HEK293 (cell line): ENCODE results near the gene AK8.

ENCODE experiments used
- CTCF ChIA-PET: fragments of 350-600 bp; formaldehyde crosslinking; extraction: SDS; loops from one replicate; lab custom pipeline; 2021; ENCODE audit warnings: antibody characterized with exemption; lab: Yijun Ruan, JAX
- POLR2A ChIA-PET: fragments of 300-600 bp; formaldehyde crosslinking; extraction: SDS; loops from one replicate; lab custom pipeline; 2020; ENCODE audit warnings: antibody characterized with exemption, inconsistent platforms; lab: Yijun Ruan, JAX
- H3K27ac ChIP-seq: fragments of 200-500 bp; sonication (Bioruptor generic); 2 replicates; pipeline ENCODE4 v1.5.1; 2014; ENCODE audit warnings: low read depth, low read length, control low read depth, inconsistent platforms; ENCODE audit errors: extremely low read depth
- H3K36me3 ChIP-seq, 2 experiments: fragments of 200-500 bp in 1 of 2; sonication (Bioruptor generic) in 1 of 2; 1 replicate in 1 of 2; 2 replicates in 1 of 2; pipeline ENCODE4 v1.5.1; 2014 to 2017; ENCODE audit warnings: inconsistent platforms in 2 of 2, low read length in 2 of 2; ENCODE audit not compliant: control insufficient read depth in 2 of 2, insufficient read depth in 1 of 2
- H3K4me1 ChIP-seq: fragments of 200-500 bp; sonication (Bioruptor generic); 2 replicates; pipeline ENCODE4 v1.5.1; 2014; ENCODE audit warnings: mild to moderate bottlenecking, low read length, inconsistent platforms; ENCODE audit not compliant: control insufficient read depth, insufficient read depth
- H3K4me3 ChIP-seq: 2 replicates; pipeline ENCODE4 v1.5.1; 2011; ENCODE audit warnings: low read depth, mild to moderate bottlenecking, control low read depth, low read length, moderate library complexity
- H3K9me3 ChIP-seq: fragments of 200-500 bp; sonication (Bioruptor generic); 2 replicates; pipeline ENCODE4 v1.5.1; 2014; ENCODE audit warnings: low read depth, low read length, inconsistent platforms; ENCODE audit not compliant: control insufficient read depth, insufficient read depth
- BCL11A ChIP-seq: fragments of 450-650 bp; formaldehyde crosslinking; IDR thresholded peaks from 2 replicates; pipeline ENCODE4 v1.5.1; 2016; ENCODE audit warnings: low read depth, missing biosample characterization, missing genetic modification characterization
- GLI2 ChIP-seq: fragments of 450-650 bp; formaldehyde crosslinking; IDR thresholded peaks from 2 replicates; pipeline ENCODE4; 2017; ENCODE audit warnings: missing biosample characterization, missing genetic modification characterization, low read depth, borderline replicate concordance
- GLIS1 ChIP-seq: fragments of 450-650 bp; formaldehyde crosslinking; IDR thresholded peaks from 2 replicates; pipeline ENCODE4 v1.5.1; 2016; ENCODE audit warnings: missing biosample characterization, missing genetic modification characterization
- GLIS2 ChIP-seq: fragments of 450-650 bp; formaldehyde crosslinking; IDR thresholded peaks from 2 replicates; pipeline ENCODE4 v1.5.1; 2016; ENCODE audit warnings: missing biosample characterization, missing genetic modification characterization
- IKZF3 ChIP-seq: fragments of 450-650 bp; IDR thresholded peaks from 2 replicates; pipeline ENCODE4 v1.5.0; 2018; ENCODE audit warnings: missing biosample characterization, mild to moderate bottlenecking, missing genetic modification characterization, moderate library complexity
- KLF16 ChIP-seq: fragments of 450-650 bp; formaldehyde crosslinking; IDR thresholded peaks from 2 replicates; pipeline ENCODE4 v1.5.1; 2017; ENCODE audit warnings: missing biosample characterization, missing genetic modification characterization
- SCRT2 ChIP-seq: fragments of 450-650 bp; formaldehyde crosslinking; IDR thresholded peaks from 2 replicates; pipeline ENCODE4 v1.5.1; 2016; ENCODE audit warnings: missing biosample characterization, missing genetic modification characterization
- SP3 ChIP-seq: fragments of 450-650 bp; formaldehyde crosslinking; IDR thresholded peaks from 2 replicates; pipeline ENCODE4 v1.5.1; 2016; ENCODE audit warnings: missing biosample characterization, missing genetic modification characterization
- SP7 ChIP-seq: fragments of 450-650 bp; formaldehyde crosslinking; IDR thresholded peaks from 2 replicates; pipeline ENCODE4 v1.5.1; 2016; ENCODE audit warnings: missing biosample characterization, missing genetic modification characterization
- YY2 ChIP-seq: fragments of 450-650 bp; formaldehyde crosslinking; IDR thresholded peaks from 2 replicates; pipeline ENCODE4 v1.5.1; 2016; ENCODE audit warnings: missing biosample characterization, missing genetic modification characterization
- ZBTB17 ChIP-seq: fragments of 450-650 bp; formaldehyde crosslinking; IDR thresholded peaks from 2 replicates; pipeline ENCODE4 v1.5.1; 2016; ENCODE audit warnings: missing biosample characterization, missing genetic modification characterization
- ZBTB8A ChIP-seq: fragments of 450-650 bp; formaldehyde crosslinking; IDR thresholded peaks from 2 replicates; pipeline ENCODE4 v1.5.1; 2016; ENCODE audit warnings: missing biosample characterization, missing genetic modification characterization
- ZEB2 ChIP-seq: fragments of 450-650 bp; formaldehyde crosslinking; IDR thresholded peaks from 2 replicates; pipeline ENCODE4 v1.5.1; 2016; ENCODE audit warnings: missing biosample characterization, missing genetic modification characterization
- ZFP3 ChIP-seq: fragments of 450-650 bp; formaldehyde crosslinking; IDR thresholded peaks from 2 replicates; pipeline ENCODE4 v1.5.1; 2016; ENCODE audit warnings: low read depth, missing biosample characterization, missing genetic modification characterization
- ZNF121 ChIP-seq: fragments of 450-650 bp; formaldehyde crosslinking; IDR thresholded peaks from 2 replicates; pipeline ENCODE4 v1.5.1; 2016; ENCODE audit warnings: missing biosample characterization, missing genetic modification characterization
- ZNF214 ChIP-seq: fragments of 450-650 bp; formaldehyde crosslinking; IDR thresholded peaks from 2 replicates; pipeline ENCODE4 v1.5.1; 2017; ENCODE audit warnings: missing biosample characterization, mild to moderate bottlenecking, missing genetic modification characterization, borderline replicate concordance
- ZNF266 ChIP-seq: fragments of 450-650 bp; formaldehyde crosslinking; IDR thresholded peaks from 2 replicates; pipeline ENCODE4 v1.5.1; 2016; ENCODE audit warnings: missing biosample characterization, missing genetic modification characterization, low read depth
- ZNF302 ChIP-seq: fragments of 450-650 bp; formaldehyde crosslinking; IDR thresholded peaks from 2 replicates; pipeline ENCODE4 v1.5.1; 2016; ENCODE audit warnings: missing biosample characterization, missing genetic modification characterization, low read depth
- ZNF335 ChIP-seq: fragments of 450-650 bp; formaldehyde crosslinking; conservative IDR thresholded peaks from 2 replicates; pipeline ENCODE4 v1.5.1; 2016; ENCODE audit warnings: missing biosample characterization, missing genetic modification characterization
- ZNF416 ChIP-seq: fragments of 450-650 bp; formaldehyde crosslinking; IDR thresholded peaks from 2 replicates; pipeline ENCODE4 v1.5.1; 2016; ENCODE audit warnings: missing biosample characterization, missing genetic modification characterization
- ZNF544 ChIP-seq: fragments of 450-650 bp; formaldehyde crosslinking; IDR thresholded peaks from 2 replicates; pipeline ENCODE4 v1.5.0; 2017; ENCODE audit warnings: missing biosample characterization, missing genetic modification characterization
- ZNF624 ChIP-seq: fragments of 450-650 bp; formaldehyde crosslinking; IDR thresholded peaks from 2 replicates; pipeline ENCODE4 v1.5.1; 2017; ENCODE audit warnings: missing biosample characterization, missing genetic modification characterization
- ZNF654 ChIP-seq: fragments of 450-650 bp; formaldehyde crosslinking; IDR thresholded peaks from 2 replicates; pipeline ENCODE4 v1.5.1; 2016; ENCODE audit warnings: low read depth, missing biosample characterization, missing genetic modification characterization
- ZNF660 ChIP-seq: fragments of 450-650 bp; IDR thresholded peaks from 2 replicates; pipeline ENCODE4 v1.5.1; 2018; ENCODE audit warnings: missing biosample characterization, mild to moderate bottlenecking, missing genetic modification characterization
- ZNF664 ChIP-seq: fragments of 450-650 bp; formaldehyde crosslinking; IDR thresholded peaks from 2 replicates; pipeline ENCODE4 v1.5.1; 2016; ENCODE audit warnings: missing biosample characterization, missing genetic modification characterization
- ZNF747 ChIP-seq: fragments of 450-650 bp; formaldehyde crosslinking; IDR thresholded peaks from 2 replicates; pipeline ENCODE4 v1.5.1; 2016; ENCODE audit warnings: missing biosample characterization, missing genetic modification characterization
- TF ChIP-seq, protein P1 (sequence below): fragments of 450-650 bp; formaldehyde crosslinking; IDR thresholded peaks from 2 replicates; pipeline ENCODE4 v1.5.1; 2017; ENCODE audit warnings: missing biosample characterization, missing genetic modification characterization
- TF ChIP-seq, protein P2 (sequence below): fragments of 450-650 bp; formaldehyde crosslinking; IDR thresholded peaks from 2 replicates; pipeline ENCODE4 v1.5.1; 2016; ENCODE audit warnings: missing biosample characterization, missing genetic modification characterization
- TF ChIP-seq, protein P3 (sequence below): fragments of 450-650 bp; formaldehyde crosslinking; IDR thresholded peaks from 2 replicates; pipeline ENCODE4 v1.5.0; 2017; ENCODE audit warnings: missing biosample characterization, missing genetic modification characterization, borderline replicate concordance
- TF ChIP-seq, protein P4 (sequence below): fragments of 450-650 bp; formaldehyde crosslinking; IDR thresholded peaks from 2 replicates; pipeline ENCODE4 v1.5.1; 2016; ENCODE audit warnings: missing biosample characterization, missing genetic modification characterization

Gene AK8

DNA sequence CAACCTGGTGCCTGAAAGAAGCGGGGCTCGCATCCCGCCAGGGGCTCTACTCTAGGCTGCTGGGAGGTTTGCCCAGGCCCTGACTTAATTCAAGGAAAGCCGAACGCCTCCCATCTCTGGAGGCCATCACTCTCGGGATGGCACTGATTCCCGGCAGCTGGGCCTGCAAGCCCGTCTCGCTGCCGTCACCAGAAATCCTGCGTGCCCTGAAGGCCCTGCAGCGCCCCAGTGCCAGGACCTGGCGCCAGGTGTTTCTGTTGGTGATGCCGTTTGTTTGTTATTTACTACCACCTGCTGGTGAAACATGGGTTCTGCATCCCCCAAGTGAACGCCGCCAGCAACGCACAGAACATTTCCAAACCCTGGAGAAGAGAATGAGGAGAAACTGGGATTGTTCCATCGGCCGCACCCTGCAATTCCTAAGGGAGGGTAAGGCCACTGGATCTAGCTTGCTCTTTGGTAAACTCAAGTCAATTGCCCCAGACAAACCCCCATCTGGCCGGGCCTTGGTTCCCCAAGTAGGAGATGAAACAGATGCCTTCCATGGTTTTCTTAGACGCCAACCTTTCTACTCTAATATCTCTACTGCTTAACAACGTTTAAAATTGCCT, 77.9 kb downstream of the AK8 start:
- TF ChIP-seq ZNF416 (tag by site-specific recombination) = no peak
- TF ChIP-seq ZBTB17 = peak; percentile 47
- no peak for TF ChIP-seq GLIS1 (tag by site-specific recombination)
- no peak for TF ChIP-seq ZFP3
- TF ChIP-seq ZNF664 = no peak
- no peak for TF ChIP-seq ZNF121 (tag by site-specific recombination)
- TF ChIP-seq GLI2 = no peak
- no peak for TF ChIP-seq ZNF747 (tag by site-specific recombination)
- peak; percentile 57 for TF ChIP-seq ZNF335
- TF ChIP-seq, protein P1, sequence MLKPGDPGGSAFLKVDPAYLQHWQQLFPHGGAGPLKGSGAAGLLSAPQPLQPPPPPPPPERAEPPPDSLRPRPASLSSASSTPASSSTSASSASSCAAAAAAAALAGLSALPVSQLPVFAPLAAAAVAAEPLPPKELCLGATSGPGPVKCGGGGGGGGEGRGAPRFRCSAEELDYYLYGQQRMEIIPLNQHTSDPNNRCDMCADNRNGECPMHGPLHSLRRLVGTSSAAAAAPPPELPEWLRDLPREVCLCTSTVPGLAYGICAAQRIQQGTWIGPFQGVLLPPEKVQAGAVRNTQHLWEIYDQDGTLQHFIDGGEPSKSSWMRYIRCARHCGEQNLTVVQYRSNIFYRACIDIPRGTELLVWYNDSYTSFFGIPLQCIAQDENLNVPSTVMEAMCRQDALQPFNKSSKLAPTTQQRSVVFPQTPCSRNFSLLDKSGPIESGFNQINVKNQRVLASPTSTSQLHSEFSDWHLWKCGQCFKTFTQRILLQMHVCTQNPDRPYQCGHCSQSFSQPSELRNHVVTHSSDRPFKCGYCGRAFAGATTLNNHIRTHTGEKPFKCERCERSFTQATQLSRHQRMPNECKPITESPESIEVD = no peak
- no peak for TF ChIP-seq KLF16 (tag by site-specific recombination)
- TF ChIP-seq ZNF624 (tag by site-specific recombination) = no peak
- peak; percentile 25; the same call in 1 of the 2 replicates for TF ChIP-seq ZNF660 (tag by site-specific recombination)
- TF ChIP-seq, protein P2, sequence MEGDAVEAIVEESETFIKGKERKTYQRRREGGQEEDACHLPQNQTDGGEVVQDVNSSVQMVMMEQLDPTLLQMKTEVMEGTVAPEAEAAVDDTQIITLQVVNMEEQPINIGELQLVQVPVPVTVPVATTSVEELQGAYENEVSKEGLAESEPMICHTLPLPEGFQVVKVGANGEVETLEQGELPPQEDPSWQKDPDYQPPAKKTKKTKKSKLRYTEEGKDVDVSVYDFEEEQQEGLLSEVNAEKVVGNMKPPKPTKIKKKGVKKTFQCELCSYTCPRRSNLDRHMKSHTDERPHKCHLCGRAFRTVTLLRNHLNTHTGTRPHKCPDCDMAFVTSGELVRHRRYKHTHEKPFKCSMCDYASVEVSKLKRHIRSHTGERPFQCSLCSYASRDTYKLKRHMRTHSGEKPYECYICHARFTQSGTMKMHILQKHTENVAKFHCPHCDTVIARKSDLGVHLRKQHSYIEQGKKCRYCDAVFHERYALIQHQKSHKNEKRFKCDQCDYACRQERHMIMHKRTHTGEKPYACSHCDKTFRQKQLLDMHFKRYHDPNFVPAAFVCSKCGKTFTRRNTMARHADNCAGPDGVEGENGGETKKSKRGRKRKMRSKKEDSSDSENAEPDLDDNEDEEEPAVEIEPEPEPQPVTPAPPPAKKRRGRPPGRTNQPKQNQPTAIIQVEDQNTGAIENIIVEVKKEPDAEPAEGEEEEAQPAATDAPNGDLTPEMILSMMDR = peak; percentile 87
- TF ChIP-seq ZBTB8A (tag by site-specific recombination) = peak; percentile 58
- TF ChIP-seq IKZF3 = 0 out of 2 replicates have a peak, but pooled peaks have one; percentile 6
- TF ChIP-seq, protein P3, sequence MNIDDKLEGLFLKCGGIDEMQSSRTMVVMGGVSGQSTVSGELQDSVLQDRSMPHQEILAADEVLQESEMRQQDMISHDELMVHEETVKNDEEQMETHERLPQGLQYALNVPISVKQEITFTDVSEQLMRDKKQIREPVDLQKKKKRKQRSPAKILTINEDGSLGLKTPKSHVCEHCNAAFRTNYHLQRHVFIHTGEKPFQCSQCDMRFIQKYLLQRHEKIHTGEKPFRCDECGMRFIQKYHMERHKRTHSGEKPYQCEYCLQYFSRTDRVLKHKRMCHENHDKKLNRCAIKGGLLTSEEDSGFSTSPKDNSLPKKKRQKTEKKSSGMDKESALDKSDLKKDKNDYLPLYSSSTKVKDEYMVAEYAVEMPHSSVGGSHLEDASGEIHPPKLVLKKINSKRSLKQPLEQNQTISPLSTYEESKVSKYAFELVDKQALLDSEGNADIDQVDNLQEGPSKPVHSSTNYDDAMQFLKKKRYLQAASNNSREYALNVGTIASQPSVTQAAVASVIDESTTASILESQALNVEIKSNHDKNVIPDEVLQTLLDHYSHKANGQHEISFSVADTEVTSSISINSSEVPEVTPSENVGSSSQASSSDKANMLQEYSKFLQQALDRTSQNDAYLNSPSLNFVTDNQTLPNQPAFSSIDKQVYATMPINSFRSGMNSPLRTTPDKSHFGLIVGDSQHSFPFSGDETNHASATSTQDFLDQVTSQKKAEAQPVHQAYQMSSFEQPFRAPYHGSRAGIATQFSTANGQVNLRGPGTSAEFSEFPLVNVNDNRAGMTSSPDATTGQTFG = no peak
- TF ChIP-seq ZNF544 (tag by site-specific recombination) = no peak
- TF ChIP-seq SCRT2 (tag by site-specific recombination) = no peak
- TF ChIP-seq, protein P4, sequence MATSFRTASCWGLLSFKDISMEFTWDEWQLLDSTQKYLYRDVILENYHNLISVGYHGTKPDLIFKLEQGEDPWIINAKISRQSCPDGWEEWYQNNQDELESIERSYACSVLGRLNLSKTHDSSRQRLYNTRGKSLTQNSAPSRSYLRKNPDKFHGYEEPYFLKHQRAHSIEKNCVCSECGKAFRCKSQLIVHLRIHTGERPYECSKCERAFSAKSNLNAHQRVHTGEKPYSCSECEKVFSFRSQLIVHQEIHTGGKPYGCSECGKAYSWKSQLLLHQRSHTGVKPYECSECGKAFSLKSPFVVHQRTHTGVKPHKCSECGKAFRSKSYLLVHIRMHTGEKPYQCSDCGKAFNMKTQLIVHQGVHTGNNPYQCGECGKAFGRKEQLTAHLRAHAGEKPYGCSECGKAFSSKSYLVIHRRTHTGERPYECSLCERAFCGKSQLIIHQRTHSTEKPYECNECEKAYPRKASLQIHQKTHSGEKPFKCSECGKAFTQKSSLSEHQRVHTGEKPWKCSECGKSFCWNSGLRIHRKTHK (tag by site-specific recombination) = no peak
- no peak for TF ChIP-seq SP3 (tag by site-specific recombination)
- no peak for TF ChIP-seq GLIS2 (tag by site-specific recombination)
- TF ChIP-seq SP7 = 0 out of 2 replicates have a peak, but pooled peaks have one; percentile 13
- peak; percentile 97 for TF ChIP-seq ZNF654
- no peak for TF ChIP-seq YY2 (tag by site-specific recombination)
- no peak for TF ChIP-seq ZNF266 (tag by site-specific recombination)
- no peak for TF ChIP-seq BCL11A
- TF ChIP-seq ZEB2 = 0 out of 2 replicates have a peak, but pooled peaks have one; percentile 53
- no peak for TF ChIP-seq ZNF214
- no peak for TF ChIP-seq ZNF302
- Histone ChIP-seq H3K9me3 (no peaks in the 10 kb centered on the region), H3K4me3 (no peak overlapping the region), H3K4me1 (peaks cover 8% of the 10 kb centered on the region), H3K36me3 (no peaks in the 10 kb centered on the region), H3K27ac (no peak overlapping the region)
- ChIA-PET POLR2A (no interaction called here), CTCF (interaction anchor here (0.6 to 3.7 kb wide), 16 partner anchors 8 to 983 kb away, joined by 3 to 25 read pairs (median 4); no protein-coding TSS in a partner anchor)
